ENCODE measurements around the gene TOMM7. TPM values are rescaled to one million over a fixed set of nuclear protein-coding genes. Genes with fewer than 3 reads are reported as not detected.
"Not testable (repeated sequence)": the region's sequence is repeated elsewhere in the genome, so short reads cannot be mapped to it uniquely, and the experiment has no call there.

Gene TOMM7
- total RNA-seq, 1 experiment from 2014 or later = 272 TPM

GRCh38 chr7:22793593-22794462, 28.8 kb downstream of the TOMM7 start:
- no peak for TF ChIP-seq CTCF (IDR thresholded peaks at IDR 0.05; ENCODE audit: unreplicated experiment)

GRCh38 chr7:22791204-22792158, 31.2 kb downstream of the TOMM7 start:
- no TSS peak for BruUV-seq (replicated peaks)
- no peaks in the 10 kb centered on the region for H3K36me3 Mint-ChIP-seq (ENCODE audit: insufficient read depth, unreplicated experiment)
- intact Hi-C loops (cut with micrococcal nuclease; ENCODE audit: unreplicated experiment) = no loop called here
- H3K4me1 Mint-ChIP-seq (ENCODE audit: low read depth, unreplicated experiment) = peaks cover 14% of the 10 kb centered on the region
- no peak for TF ChIP-seq CTCF (IDR thresholded peaks at IDR 0.05; ENCODE audit: unreplicated experiment)
- peaks cover 2% of the 10 kb centered on the region for H3K9me3 Mint-ChIP-seq (ENCODE audit: low read depth, unreplicated experiment)
- no peaks in the 10 kb centered on the region for H3K27me3 Mint-ChIP-seq (ENCODE audit: unreplicated experiment)
- H3K27ac Mint-ChIP-seq (ENCODE audit: unreplicated experiment) = no peak overlapping the region
- H3K4me3 Mint-ChIP-seq (ENCODE audit: low read depth, unreplicated experiment) = no peak overlapping the region
- DNase-seq = no peak
- CTCF ChIA-PET = interaction anchor here (0.5 to 1.0 kb wide), 5 partner anchors 9 to 909 kb away, joined by 3 to 6 read pairs (median 3); no protein-coding TSS in a partner anchor

More at GRCh38 chr7:22793593-22794462, 28.8 kb downstream of the TOMM7 start:
- H3K27ac Mint-ChIP-seq (ENCODE audit: unreplicated experiment) = no peak overlapping the region
- H3K36me3 Mint-ChIP-seq (ENCODE audit: insufficient read depth, unreplicated experiment) = no peaks in the 10 kb centered on the region
- peaks cover 2% of the 10 kb centered on the region for H3K9me3 Mint-ChIP-seq (ENCODE audit: low read depth, unreplicated experiment)
- CTCF ChIA-PET = interaction anchor here (1.8 kb wide), 1 partner anchor 11 kb away, joined by 5 read pairs; no protein-coding TSS in a partner anchor
- DNase-seq = no peak
- H3K4me1 Mint-ChIP-seq (ENCODE audit: low read depth, unreplicated experiment) = peaks cover 8% of the 10 kb centered on the region
- no TSS peak for BruUV-seq (replicated peaks)
- no peaks in the 10 kb centered on the region for H3K27me3 Mint-ChIP-seq (ENCODE audit: unreplicated experiment)
- H3K4me3 Mint-ChIP-seq (ENCODE audit: low read depth, unreplicated experiment) = no peak overlapping the region
- intact Hi-C loops (cut with micrococcal nuclease; ENCODE audit: unreplicated experiment) = no loop called here

GRCh38 chr7:22790640-22791039, 32.0 kb downstream of the TOMM7 start:
- H3K27ac Mint-ChIP-seq (ENCODE audit: unreplicated experiment); BruUV-seq (replicated peaks); intact Hi-C loops (cut with micrococcal nuclease; ENCODE audit: unreplicated experiment); H3K36me3 Mint-ChIP-seq (ENCODE audit: insufficient read depth, unreplicated experiment); DNase-seq; H3K9me3 Mint-ChIP-seq (ENCODE audit: low read depth, unreplicated experiment); H3K27me3 Mint-ChIP-seq (ENCODE audit: unreplicated experiment); H3K4me3 Mint-ChIP-seq (ENCODE audit: low read depth, unreplicated experiment): not testable (repeated sequence)
- CTCF ChIA-PET = interaction anchor here (0.7 kb wide), 1 partner anchor 58 kb away, joined by 6 read pairs; no protein-coding TSS in a partner anchor
- peaks cover 22% of the 10 kb centered on the region for H3K4me1 Mint-ChIP-seq (ENCODE audit: low read depth, unreplicated experiment)

GRCh38 chr7:22787951-22788350, 34.7 kb downstream of the TOMM7 start:
- Mint-ChIP-seq H3K36me3 (ENCODE audit: insufficient read depth, unreplicated experiment) (no peaks in the 10 kb centered on the region), H3K4me1 (ENCODE audit: low read depth, unreplicated experiment) (peaks cover 23% of the 10 kb centered on the region), H3K9me3 (ENCODE audit: low read depth, unreplicated experiment) (peaks cover 2% of the 10 kb centered on the region), H3K4me3 (ENCODE audit: low read depth, unreplicated experiment) (no peak overlapping the region), H3K27ac (ENCODE audit: unreplicated experiment) (no peak overlapping the region), H3K27me3 (ENCODE audit: unreplicated experiment) (no peaks in the 10 kb centered on the region)
- intact Hi-C loops (cut with micrococcal nuclease; ENCODE audit: unreplicated experiment) = loop anchor here (2.0 kb wide), 1 partner anchor 267 kb away; no protein-coding TSS in a partner anchor
- no peak for DNase-seq
- no peak for TF ChIP-seq CTCF (IDR thresholded peaks at IDR 0.05; ENCODE audit: unreplicated experiment)
- CTCF ChIA-PET = interaction anchor here (0.5 to 0.7 kb wide), 2 partner anchors 336 to 353 kb away, joined by 3 to 4 read pairs; no protein-coding TSS in a partner anchor
- no TSS peak for BruUV-seq (replicated peaks)
